NB4 (cell line): Measurements from ENCODE around the gene RAB19.

Experiments
- DNase-seq: peaks from one replicate; pipeline ENCODE4 v3.0.0; 2010; ENCODE audit warnings: low read depth
- H3K4me3 ChIP-seq: one replicate; pipeline ENCODE4 v1.5.1; 2011; ENCODE audit warnings: mild to moderate bottlenecking, low read depth, low read length, moderate library complexity
- CTCF ChIP-seq: IDR thresholded peaks from one replicate; pipeline ENCODE4 v1.5.1; 2012; ENCODE audit warnings: low read depth, low read length
- MAX ChIP-seq: IDR thresholded peaks from 2 replicates; pipeline ENCODE4 v1.6.1; 2011; ENCODE audit warnings: low read depth, low read length
- MYC ChIP-seq: IDR thresholded peaks from 2 replicates; pipeline ENCODE4 v1.6.1; 2011; ENCODE audit warnings: low read depth, low read length
- POLR2A ChIP-seq: IDR thresholded peaks from 2 replicates; pipeline ENCODE4 v1.6.1; 2011; ENCODE audit warnings: mild to moderate bottlenecking; ENCODE audit not compliant: insufficient read length; ENCODE audit errors: extremely low read depth

The RAB19 gene

GRCh38 chr7:140389445-140389844 lies 14.4 kb upstream of the RAB19 start:
- H3K4me3 ChIP-seq, result no peak overlapping the region
- TF ChIP-seq MYC (no peak), MAX (no peak), POLR2A (no peak), CTCF (no peak)
- no peak for DNase-seq

- TF ChIP-seq MYC (no peak), MAX (no peak), CTCF (no peak), POLR2A (no peak)
- DNase-seq, result no peak
- H3K4me3 ChIP-seq, result no peak overlapping the region
Measured at GRCh38 chr7:140390034-140390433, 13.8 kb upstream of the RAB19 start.

- peak; percentile 86 for DNase-seq
- no peak overlapping the region for H3K4me3 ChIP-seq
- TF ChIP-seq CTCF (no peak), MAX (peak; percentile 61), MYC (peak; percentile 44; the same call in 1 of the 2 replicates), POLR2A (no peak)
Measured at GRCh38 chr7:140390466-140391190, 13.2 kb upstream of the RAB19 start.

GRCh38 chr7:140391634-140392033 lies 12.2 kb upstream of the RAB19 start:
- H3K4me3 ChIP-seq, result no peak overlapping the region
- DNase-seq, result no peak
- no peak for TF ChIP-seq POLR2A

- H3K4me3 ChIP-seq, result no peak overlapping the region
- DNase-seq, result no peak
- no peak for TF ChIP-seq POLR2A
- TF ChIP-seq MAX, result no peak
- TF ChIP-seq MYC, result no peak
Measured at GRCh38 chr7:140393756-140394306, 10.0 kb upstream of the RAB19 start.

GRCh38 chr7:140397784-140398750 lies 5.8 kb upstream of the RAB19 start, which contains the start of gene SLC37A3:
Gene SLC37A3, minus strand, starts transcription at chr7:140398530. Its CDS starts 16,004 bp downstream, at chr7:140382526.
- TF ChIP-seq POLR2A (peak; percentile 21), MAX (peak; percentile 94), CTCF (no peak), MYC (peak; percentile 64; the same call in 1 of the 2 replicates)
- H3K4me3 ChIP-seq, result peak within 1 kb of the TSS; percentile 29
- peak; percentile 69 for DNase-seq
